Small intestine (tissue), 7 donors: ENCODE results near the gene ITSN1. TPM values are rescaled to one million over a fixed set of nuclear protein-coding genes. Genes with fewer than 3 reads are reported as not detected.
A peak's percentile ranks its signal among the peaks of the same experiment; 100 is the strongest.

Experiments
- DNase-seq, 2 donors: peaks; one replicate each; pipeline versions ENCODE4 v3.0.0 to v3.0.0-alpha.2; 2013
- FAIRE-seq: peaks from 2 replicates; lab custom pipeline; 2012; peaks lifted over from hg19 to GRCh38; lab: Jason Lieb, UNC
- H3K27ac ChIP-seq, 3 donors: one replicate each; pipeline ENCODE4 v1.5.1; 2013; ENCODE audit warnings: low read length in 2 of 3, mild to moderate bottlenecking in 2 of 3, control low read depth in 1 of 3, inconsistent platforms in 1 of 3, low read depth in 1 of 3, moderate library complexity in 1 of 3
- H3K27me3 ChIP-seq, 3 donors: one replicate each; pipeline ENCODE4 v1.6.1; 2013; ENCODE audit warnings: low read length in 3 of 3, inconsistent platforms in 1 of 3; ENCODE audit not compliant: control insufficient read depth in 3 of 3, insufficient read depth in 3 of 3
- H3K36me3 ChIP-seq, 3 donors: one replicate each; pipeline ENCODE4 v1.6.1; 2013; ENCODE audit warnings: low read length in 3 of 3, inconsistent platforms in 1 of 3, low read depth in 1 of 3, mild to moderate bottlenecking in 1 of 3, moderate library complexity in 1 of 3; ENCODE audit not compliant: control insufficient read depth in 3 of 3, insufficient read depth in 2 of 3
- H3K4me1 ChIP-seq, 3 donors: one replicate each; pipeline ENCODE4 v1.6.1; 2013; ENCODE audit warnings: low read length in 2 of 3, inconsistent platforms in 1 of 3, low read depth in 1 of 3, mild to moderate bottlenecking in 1 of 3, moderate library complexity in 1 of 3; ENCODE audit not compliant: control insufficient read depth in 3 of 3, insufficient read depth in 2 of 3
- H3K4me3 ChIP-seq, 3 donors: one replicate each; pipeline ENCODE4 v1.5.1; 2013; ENCODE audit warnings: low read length in 3 of 3, control low read depth in 1 of 3, inconsistent platforms in 1 of 3, low read depth in 1 of 3, mild to moderate bottlenecking in 1 of 3, moderate library complexity in 1 of 3
- H3K9me3 ChIP-seq, 2 donors: one replicate each; pipeline ENCODE4 v1.6.1; 2013; ENCODE audit warnings: low read depth in 1 of 2, low read length in 1 of 2; ENCODE audit not compliant: control insufficient read depth in 2 of 2, insufficient read depth in 1 of 2
- WGBS, 3 donors: extraction: QIAGEN DNeasy Blood & Tissue Kit; methylation state at CpG; one replicate each; pipeline ENCODE4 v1.1.7; 2013; 5-methylcytosine and 5-hydroxymethylcytosine counted together
- polyA plus RNA-seq, 4 donors: library from polyadenylated mRNA; stranded (reverse) in 3 of 4; unstranded in 1 of 4; fragments of 200-250 nt in 3 of 4; fragments of 120-200 nt in 1 of 4; gene quantifications; one replicate each; pipeline versions ENCODE4 v1.2.1 to v1.2.3, GENCODE V29; 2013
- donor health status: healthy with polysubstance abuse.
- donor health status: control.
- donor health status: control.
- donor health status: Bipolar disorder and iron deficiency.
- donor health status: healthy.

Gene ITSN1
- polyA plus RNA-seq, 4 donors: 10.5 to 38.0 (median 21.1) TPM

- FAIRE-seq: no peak
- Histone ChIP-seq H3K36me3 (no peaks in the 10 kb centered on the region), H3K27me3 (no peaks in the 10 kb centered on the region), H3K4me1 (no peaks in the 10 kb centered on the region), H3K9me3 (no peaks in the 10 kb centered on the region), H3K27ac (peak overlapping the region in 2 of 3 donors; percentile 8 to 56), H3K4me3 (no peak overlapping the region)
- DNase-seq: peak in 1 of 2 donors; percentile 27
- 72 to 95% (median 79%) methylated on average over 14 of the region's 14 CpGs for WGBS, 3 donors
Observed at GRCh38 chr21:33937931-33938339, 295.6 kb downstream of the ITSN1 start.

- Histone ChIP-seq H3K4me1 (no peaks in the 10 kb centered on the region), H3K4me3 (no peak overlapping the region), H3K9me3 (no peaks in the 10 kb centered on the region), H3K27me3 (no peaks in the 10 kb centered on the region), H3K27ac (no peak overlapping the region), H3K36me3 (no peaks in the 10 kb centered on the region)
- DNase-seq: no peak
- no peak for FAIRE-seq
- 84 to 97% (median 85%) methylated on average over 3 of the region's 3 CpGs for WGBS, 3 donors
Observed at GRCh38 chr21:33938381-33938780, 296.1 kb downstream of the ITSN1 start.

- Histone ChIP-seq H3K9me3 (peaks cover 0 to 5% of the 10 kb centered on the region in 2 donors), H3K27me3 (no peaks in the 10 kb centered on the region), H3K4me3 (no peak overlapping the region), H3K27ac (peak overlapping the region in 1 of 3 donors; percentile 17), H3K4me1 (no peaks in the 10 kb centered on the region), H3K36me3 (no peaks in the 10 kb centered on the region)
- no peak for FAIRE-seq
- 67 to 78% (median 67%) methylated on average over 3 of the region's 3 CpGs for WGBS, 3 donors
- DNase-seq: no peak
Observed at GRCh38 chr21:33939226-33939625, 296.9 kb downstream of the ITSN1 start.

- Histone ChIP-seq H3K9me3 (peaks cover 0 to 5% of the 10 kb centered on the region in 2 donors), H3K27ac (no peak overlapping the region), H3K36me3 (no peaks in the 10 kb centered on the region), H3K27me3 (no peaks in the 10 kb centered on the region), H3K4me3 (no peak overlapping the region), H3K4me1 (no peaks in the 10 kb centered on the region)
- FAIRE-seq (no peak), DNase-seq (no peak)
- WGBS, 3 donors: 82 to 90% (median 85%) methylated on average over 15 of the region's 15 CpGs
Observed at GRCh38 chr21:33940164-33940880, 298.0 kb downstream of the ITSN1 start.

GRCh38 chr21:33940881-33941245 is 298.6 kb downstream of the ITSN1 start:
- FAIRE-seq (no peak), DNase-seq (no peak)
- Histone ChIP-seq H3K4me3 (no peak overlapping the region), H3K27ac (no peak overlapping the region), H3K27me3 (no peaks in the 10 kb centered on the region), H3K9me3 (peaks cover 0 to 5% of the 10 kb centered on the region in 2 donors), H3K4me1 (no peaks in the 10 kb centered on the region), H3K36me3 (no peaks in the 10 kb centered on the region)
- 82 to 92% (median 88%) methylated on average over 5 of the region's 5 CpGs for WGBS, 3 donors

GRCh38 chr21:33942426-33942825 is 300.1 kb downstream of the ITSN1 start:
- H3K27me3 ChIP-seq: no peaks in the 10 kb centered on the region
- DNase-seq: no peak
- no peaks in the 10 kb centered on the region for H3K36me3 ChIP-seq
- no peak for FAIRE-seq
- H3K4me3 ChIP-seq: no peak overlapping the region
- H3K4me1 ChIP-seq: peaks cover 2 to 7% (median 4%) of the 10 kb centered on the region in 3 donors
- H3K27ac ChIP-seq: no peak overlapping the region
- peaks cover 0 to 5% of the 10 kb centered on the region in 2 donors for H3K9me3 ChIP-seq

GRCh38 chr21:33943293-33943692 is 301.0 kb downstream of the ITSN1 start:
- H3K9me3 ChIP-seq: peaks cover 0 to 5% of the 10 kb centered on the region in 2 donors
- H3K27me3 ChIP-seq: no peaks in the 10 kb centered on the region
- WGBS, 3 donors: 82 to 96% (median 88%) methylated on average over 2 of the region's 2 CpGs
- no peak for DNase-seq
- no peak for FAIRE-seq
- H3K4me1 ChIP-seq: peaks cover 3 to 12% (median 8%) of the 10 kb centered on the region in 3 donors
- no peak overlapping the region for H3K4me3 ChIP-seq
- no peaks in the 10 kb centered on the region for H3K36me3 ChIP-seq
- no peak overlapping the region for H3K27ac ChIP-seq

GRCh38 chr21:33944185-33944763 is 302.0 kb downstream of the ITSN1 start:
- DNase-seq (no peak), FAIRE-seq (no peak)
- 96 to 98% (median 97%) methylated on average over 1 of the region's 1 CpG for WGBS, 3 donors
- Histone ChIP-seq H3K27ac (no peak overlapping the region), H3K4me3 (no peak overlapping the region), H3K9me3 (peaks cover 0 to 5% of the 10 kb centered on the region in 2 donors), H3K4me1 (peaks cover 4 to 20% (median 8%) of the 10 kb centered on the region in 3 donors), H3K36me3 (no peaks in the 10 kb centered on the region), H3K27me3 (no peaks in the 10 kb centered on the region)
